ENCODE measurements around the gene RGS7.

- TF ChIP-seq CTCF (conservative IDR thresholded peaks at IDR 0.05; ENCODE audit: low read length) (no peak), EZH2phosphoT487 (IDR thresholded peaks at IDR 0.05; ENCODE audit: borderline replicate concordance, low read depth, low read length) (no peak)
Measured at GRCh38 chr1:240758296-240758695, 598.7 kb downstream of the RGS7 start.
